HG03520 (cell line): ENCODE data around the gene FLAD1.

ENCODE experiments used
- ATAC-seq: cut with Tn5 transposase; IDR thresholded peaks from one replicate; pipeline ENCODE4 v1.9.1; 2021; ENCODE audit warnings: mild to moderate bottlenecking, moderate library complexity; ENCODE audit not compliant: unreplicated experiment

The FLAD1 gene

DNA sequence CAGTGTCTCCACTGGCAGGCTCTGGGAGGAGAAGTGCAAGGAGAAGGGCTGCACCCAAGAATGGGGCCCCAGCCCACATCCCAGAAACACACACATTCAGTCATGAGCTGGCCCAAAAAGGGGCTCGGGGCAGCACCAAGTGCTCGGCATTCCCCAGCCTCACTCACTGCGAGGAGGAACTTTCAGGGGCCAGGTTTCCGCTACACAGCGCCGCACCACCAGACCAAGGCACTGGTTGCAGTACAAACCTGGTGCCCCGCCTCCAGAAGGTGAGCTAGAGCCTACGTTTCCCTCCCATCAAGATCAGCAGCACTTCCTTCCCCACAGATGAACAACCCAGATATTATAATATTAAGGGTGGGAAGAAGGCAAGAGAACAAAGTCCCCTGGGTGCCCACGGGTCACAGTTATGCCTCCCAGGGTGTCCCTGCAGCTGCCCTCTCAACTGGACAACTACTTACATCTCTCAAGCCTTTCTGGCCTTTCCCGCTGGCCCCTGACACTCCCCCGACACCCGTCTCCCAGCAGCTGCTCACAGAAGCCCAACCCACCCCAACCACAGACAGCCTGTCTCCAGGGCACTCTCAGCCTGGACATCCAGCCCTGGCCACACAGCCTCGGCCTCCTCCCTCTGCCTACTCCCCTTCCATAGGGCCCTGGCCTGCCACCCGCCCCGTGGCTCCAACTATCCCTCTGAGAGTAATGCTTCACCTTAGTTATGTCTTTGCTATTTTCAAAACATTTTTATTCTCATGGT is 31.1 kb upstream of the FLAD1 start:
- no peak for ATAC-seq

- no peak for ATAC-seq
Observed at GRCh38 chr1:154952664-154953063, 30.5 kb upstream of the FLAD1 start.

DNA sequence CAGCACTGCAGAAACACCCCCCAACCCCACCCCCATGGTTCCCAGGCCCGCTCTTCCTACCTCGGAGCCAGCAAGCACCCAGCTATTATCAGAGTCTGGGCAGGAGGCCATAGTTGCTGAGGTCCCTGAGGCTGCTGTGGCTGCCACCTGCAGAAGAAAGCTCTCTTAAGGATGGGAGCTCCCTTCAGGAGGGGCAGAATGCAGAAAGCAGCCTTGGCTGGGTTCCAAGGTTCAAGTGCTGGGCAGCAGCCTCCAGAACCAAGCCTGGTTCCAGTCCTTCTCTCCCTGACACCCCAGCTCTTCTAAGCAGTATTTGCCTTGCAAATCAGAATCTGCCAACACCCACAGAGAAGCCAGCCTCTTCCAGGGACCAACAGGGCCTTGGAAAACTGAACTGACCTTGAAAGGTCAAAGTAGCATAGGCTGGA is 29.5 kb upstream of the FLAD1 start:
- ATAC-seq, result no peak

- no peak for ATAC-seq
Observed at GRCh38 chr1:154954541-154954940, 28.6 kb upstream of the FLAD1 start.

DNA sequence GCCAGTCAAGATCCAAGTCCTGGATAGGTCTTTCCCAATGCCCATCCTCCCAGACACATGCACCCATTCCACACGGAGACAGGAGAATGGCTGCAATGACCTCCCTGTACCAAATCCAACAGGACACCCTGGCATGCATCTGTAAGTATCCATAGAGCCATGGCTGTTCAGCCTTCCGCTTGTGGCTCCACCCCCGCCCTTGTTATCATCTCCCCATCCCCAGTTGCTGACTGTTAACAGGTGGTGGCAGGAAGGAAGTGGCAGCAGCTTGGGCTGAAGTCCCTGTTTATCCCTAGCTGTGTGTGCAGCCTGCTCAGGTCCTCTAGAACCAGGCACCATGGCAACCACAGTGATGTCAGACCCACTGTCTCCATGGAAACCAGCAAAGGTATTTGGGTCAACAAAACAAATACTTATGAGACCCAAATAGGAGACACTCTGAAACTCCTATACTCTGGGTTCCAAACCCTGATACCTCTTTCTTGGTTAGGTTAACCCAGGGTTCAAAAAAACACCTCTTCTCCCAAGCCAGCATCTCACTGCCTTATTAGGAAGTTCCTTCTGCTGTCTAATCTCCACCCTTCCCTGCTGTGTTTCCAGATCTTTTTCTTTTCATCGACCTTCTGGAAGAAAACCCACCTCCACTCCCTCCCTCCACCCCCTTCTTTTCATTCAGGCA is 28.0 kb upstream of the FLAD1 start:
- ATAC-seq, result peak; percentile 63

- ATAC-seq, result peak; percentile 48
Observed at GRCh38 chr1:154955718-154956543, 27.2 kb upstream of the FLAD1 start, which contains the start of gene PBXIP1. Gene PBXIP1 (minus strand): TSS chr1:154956099. CDS start chr1:154953721, 2,378 bp downstream.

DNA sequence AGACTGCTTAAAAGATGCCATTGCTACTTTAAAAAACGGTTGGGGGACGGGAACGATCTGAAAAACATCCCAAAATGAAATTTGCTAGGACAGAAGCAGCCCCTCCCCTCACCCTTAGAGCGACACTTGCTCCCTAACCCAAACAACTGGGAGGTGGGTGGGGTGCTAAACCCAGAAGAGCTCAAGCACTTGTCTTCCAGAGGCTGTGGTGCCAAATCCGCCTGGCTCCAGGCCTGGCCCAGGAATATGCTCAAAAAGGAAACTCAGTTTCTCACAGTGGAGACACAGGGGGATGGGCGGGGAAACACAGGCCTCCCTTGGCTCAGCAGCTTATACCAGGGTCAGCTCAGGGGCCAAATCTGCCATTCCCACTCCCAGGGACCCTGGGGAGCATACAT is 26.6 kb upstream of the FLAD1 start:
- no peak for ATAC-seq

DNA sequence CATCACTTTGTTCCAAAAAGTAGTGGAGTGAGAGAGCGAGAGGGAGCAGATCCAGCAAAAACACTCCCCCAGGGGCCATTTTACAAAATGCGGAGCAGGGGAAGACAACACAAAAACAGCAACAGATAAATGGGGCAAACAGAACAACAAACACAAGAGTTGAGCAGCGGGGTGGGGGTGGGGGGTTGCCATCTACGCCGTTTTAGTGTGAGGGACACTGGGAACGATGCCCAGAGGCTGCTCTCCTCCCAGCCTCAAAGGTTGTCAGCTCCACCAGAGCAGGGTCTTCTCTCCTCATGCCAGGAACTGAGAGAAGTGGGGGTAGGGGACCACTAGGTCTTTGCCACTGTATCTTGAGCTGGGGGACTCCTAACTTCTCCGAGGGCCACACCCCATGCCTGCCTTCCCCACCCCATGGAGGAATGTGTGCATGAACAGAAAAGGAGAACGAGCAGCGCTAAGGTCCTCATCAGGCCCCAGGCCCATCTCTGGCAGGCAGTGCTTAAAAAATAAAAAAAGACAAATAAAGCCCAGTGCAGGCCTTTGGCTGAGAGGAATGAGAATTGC is 26.0 kb upstream of the FLAD1 start:
- no peak for ATAC-seq

DNA sequence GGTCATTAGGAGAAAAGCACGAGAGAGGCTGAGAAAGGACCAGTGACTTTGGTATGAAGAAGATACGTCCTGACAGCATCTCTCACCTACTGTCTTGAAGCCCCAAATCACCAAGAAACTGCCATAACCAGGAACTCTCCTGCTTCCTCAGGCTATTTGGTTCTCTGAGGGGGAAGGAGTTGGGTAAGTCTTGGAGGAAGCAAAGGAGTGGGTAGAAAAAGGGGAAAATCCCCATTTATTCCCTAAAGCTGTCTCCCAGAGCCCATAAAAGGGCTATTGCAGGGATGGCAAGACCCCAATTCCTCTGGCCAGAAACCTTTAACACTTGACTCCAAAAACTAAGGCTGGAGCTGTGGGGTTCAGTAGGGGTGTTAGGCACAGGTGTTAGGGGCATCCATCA is 25.1 kb upstream of the FLAD1 start:
- no peak for ATAC-seq

DNA sequence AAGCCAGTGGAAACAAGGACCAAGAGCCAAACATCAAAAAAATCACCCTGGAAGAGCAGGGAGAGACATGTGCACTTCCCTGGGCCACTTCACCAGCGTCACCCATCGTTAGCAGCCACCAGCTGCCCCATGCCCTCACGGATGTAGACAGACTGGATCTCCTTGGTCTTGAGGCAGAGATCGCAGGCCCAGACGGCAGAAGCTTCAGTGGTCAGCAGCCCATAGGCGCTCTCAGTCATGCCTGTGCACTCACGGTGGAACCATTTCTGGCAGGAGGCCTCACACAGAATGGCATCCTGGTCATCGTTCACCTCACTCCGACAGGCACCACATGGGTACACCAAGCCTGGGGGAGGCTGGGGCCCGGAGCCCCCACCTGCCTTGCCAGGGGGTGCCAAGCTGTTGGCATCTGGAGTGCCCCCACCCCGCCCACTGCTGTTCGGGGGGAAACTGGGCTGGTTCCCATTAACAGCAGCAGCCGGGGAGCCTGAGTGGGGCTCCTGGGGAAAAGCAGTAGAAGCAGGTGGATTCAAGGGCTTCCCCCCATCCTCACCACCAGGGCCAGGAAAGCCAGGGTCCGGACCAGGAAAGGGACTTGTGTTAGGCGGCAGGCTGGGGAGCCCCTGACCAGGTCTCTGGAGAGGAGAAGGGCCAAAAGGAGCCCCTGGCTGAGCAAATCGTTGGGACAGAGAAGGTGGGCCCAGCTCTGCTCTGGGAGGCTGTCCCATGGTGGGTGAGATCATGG is 24.3 kb upstream of the FLAD1 start:
- ATAC-seq, result no peak

- no peak for ATAC-seq
Observed at GRCh38 chr1:154959426-154959780, 23.7 kb upstream of the FLAD1 start.

GRCh38 chr1:154960446-154961136 is 22.6 kb upstream of the FLAD1 start:
- ATAC-seq, result no peak

- ATAC-seq, result peak; percentile 67
Observed at GRCh38 chr1:154961207-154962155, 21.7 kb upstream of the FLAD1 start, which contains the start of gene PYGO2. Gene PYGO2 (minus strand): TSS chr1:154961782. CDS start chr1:154961576, 206 bp downstream.

GRCh38 chr1:154962156-154962749 is 20.9 kb upstream of the FLAD1 start:
- no peak for ATAC-seq

DNA sequence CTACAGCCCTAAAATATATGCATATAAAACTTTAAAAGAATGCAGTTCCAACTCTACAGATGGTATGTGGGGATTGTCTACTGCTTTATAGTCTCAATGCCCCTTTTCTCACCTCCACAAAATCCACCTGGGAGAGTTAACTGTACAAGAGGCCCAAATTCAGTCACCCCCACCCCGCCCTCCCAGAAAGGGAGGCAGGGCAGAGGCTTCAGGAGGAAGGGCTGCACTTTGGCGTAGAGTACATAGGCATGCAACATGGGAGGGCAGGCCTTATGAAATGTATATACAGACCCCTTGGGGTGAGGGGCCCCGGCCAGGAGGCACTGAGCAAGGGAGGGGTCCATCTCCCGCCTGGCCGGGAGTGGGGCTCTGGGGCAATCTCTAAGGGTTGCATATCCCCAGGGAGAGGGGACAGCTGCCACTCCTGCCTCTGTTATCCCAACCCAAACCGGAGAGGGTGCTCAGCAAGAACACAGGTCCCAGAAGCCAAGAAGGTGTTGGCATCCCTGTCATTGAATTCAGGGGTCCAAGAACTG is 20.3 kb upstream of the FLAD1 start:
- ATAC-seq, result no peak

DNA sequence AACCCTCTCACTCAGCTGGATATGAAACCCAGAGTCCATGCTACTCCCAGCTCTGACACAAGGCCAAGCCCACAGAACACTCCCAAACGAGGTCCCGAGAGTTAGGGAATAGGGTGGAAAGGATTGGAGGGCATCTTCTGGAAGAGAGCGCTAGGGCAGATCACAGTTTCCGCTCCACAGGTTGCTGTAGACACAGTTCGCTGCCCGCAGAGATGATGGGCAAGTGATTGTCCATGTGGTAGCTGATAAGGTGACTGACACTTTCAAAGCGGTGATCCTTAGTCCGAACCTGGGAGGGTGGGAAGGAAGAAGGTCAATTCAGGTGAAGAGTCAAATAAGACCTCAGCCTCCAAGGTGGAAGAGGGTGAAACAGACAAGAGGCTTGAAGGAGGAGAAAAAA is 19.5 kb upstream of the FLAD1 start:
- no peak for ATAC-seq

DNA sequence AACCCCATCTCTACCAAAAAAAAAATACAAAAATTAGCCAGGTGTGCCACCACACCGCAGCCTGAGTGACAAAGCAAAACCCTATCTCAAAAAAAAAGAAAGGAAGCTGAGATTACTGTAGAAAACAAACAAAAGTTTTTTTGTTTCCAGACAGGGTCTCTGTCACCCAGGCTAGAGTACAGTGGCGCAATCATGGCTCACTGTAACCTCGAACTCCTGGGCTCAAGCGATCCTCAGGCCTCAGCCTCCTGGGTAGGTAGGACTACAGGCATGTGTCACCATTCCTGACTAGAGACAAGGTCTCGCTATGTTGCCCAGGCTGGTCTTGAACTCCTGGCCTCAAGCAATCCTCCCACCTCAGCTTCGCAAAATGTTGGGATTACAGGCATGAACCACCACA is 18.8 kb upstream of the FLAD1 start:
- ATAC-seq, result no peak

GRCh38 chr1:154966111-154966510 is 17.0 kb upstream of the FLAD1 start:
- ATAC-seq, result no peak
